GM13977 (cell line): ENCODE results near the gene TYRP1.
A peak's percentile ranks its signal among the peaks of the same experiment; 100 is the strongest.

Experiments used
- DNase-seq: peaks from one replicate; pipeline ENCODE4 v3.0.0; 2012; ENCODE audit warnings: low spot score
- CTCF ChIP-seq: IDR thresholded peaks from 2 replicates; pipeline ENCODE4 v1.5.1; 2012; ENCODE audit warnings: mild to moderate bottlenecking, control low read depth; ENCODE audit not compliant: insufficient read depth; ENCODE audit errors: extremely low read depth, missing control alignments
- in situ Hi-C: fragments of 300-500 bp; cut with MboI; formaldehyde crosslinking; loops from one replicate; pipeline ENCODE4 v1.12.0; 2022; ENCODE audit warnings: low sequenced_read_pairs, low pct_unique_long_range_greater_than_20kb, mixed read lengths, inconsistent platforms; ENCODE audit not compliant: unreplicated experiment

The TYRP1 gene

GRCh38 chr9:12735665-12736064 lies 42.5 kb downstream of the TYRP1 start:
- in situ Hi-C loops, result no loop called here
- peak; percentile 4 for DNase-seq
- no peak for TF ChIP-seq CTCF

- in situ Hi-C loops, result no loop called here
- no peak for TF ChIP-seq CTCF
- DNase-seq, result no peak
These were observed 44.7 kb downstream of the TYRP1 start for GRCh38 chr9:12737871-12738270.

GRCh38 chr9:12739014-12739652 lies 45.9 kb downstream of the TYRP1 start:
- in situ Hi-C loops, result no loop called here
- DNase-seq, result no peak
- TF ChIP-seq CTCF, result no peak

GRCh38 chr9:12740845-12741244 lies 47.7 kb downstream of the TYRP1 start:
- in situ Hi-C loops, result no loop called here
- DNase-seq, result no peak
- no peak for TF ChIP-seq CTCF

GRCh38 chr9:12748016-12748415 lies 54.8 kb downstream of the TYRP1 start:
- in situ Hi-C loops, result no loop called here
- no peak for TF ChIP-seq CTCF
- no peak for DNase-seq

GRCh38 chr9:12748954-12749353 lies 55.8 kb downstream of the TYRP1 start:
- no peak for DNase-seq
- no peak for TF ChIP-seq CTCF
- in situ Hi-C loops, result no loop called here

GRCh38 chr9:12753931-12754330 lies 60.7 kb downstream of the TYRP1 start:
- TF ChIP-seq CTCF, result no peak
- in situ Hi-C loops, result no loop called here
- DNase-seq, result no peak
